ENCODE data around the gene NPR3.

DNA sequence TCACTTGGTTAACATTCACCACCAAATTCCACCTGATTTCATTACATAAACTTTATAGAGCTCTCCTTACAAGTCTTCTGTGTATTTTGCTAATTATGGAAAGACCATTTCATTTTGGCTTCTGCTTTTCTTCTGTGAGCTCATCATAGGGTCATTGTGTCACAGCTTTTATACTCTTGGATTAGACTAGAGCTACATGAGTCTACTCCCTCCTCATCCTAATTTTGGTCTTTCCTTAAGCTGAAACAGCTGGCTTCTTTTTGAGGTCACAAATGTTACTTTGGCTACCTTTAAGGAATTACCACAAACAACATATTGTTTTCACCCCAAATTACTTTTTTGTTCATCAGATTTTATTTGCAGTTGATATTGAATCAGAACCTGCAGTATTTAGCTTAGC lies 103.0 kb downstream of the NPR3 start:
- TF ChIP-seq, protein P1, sequence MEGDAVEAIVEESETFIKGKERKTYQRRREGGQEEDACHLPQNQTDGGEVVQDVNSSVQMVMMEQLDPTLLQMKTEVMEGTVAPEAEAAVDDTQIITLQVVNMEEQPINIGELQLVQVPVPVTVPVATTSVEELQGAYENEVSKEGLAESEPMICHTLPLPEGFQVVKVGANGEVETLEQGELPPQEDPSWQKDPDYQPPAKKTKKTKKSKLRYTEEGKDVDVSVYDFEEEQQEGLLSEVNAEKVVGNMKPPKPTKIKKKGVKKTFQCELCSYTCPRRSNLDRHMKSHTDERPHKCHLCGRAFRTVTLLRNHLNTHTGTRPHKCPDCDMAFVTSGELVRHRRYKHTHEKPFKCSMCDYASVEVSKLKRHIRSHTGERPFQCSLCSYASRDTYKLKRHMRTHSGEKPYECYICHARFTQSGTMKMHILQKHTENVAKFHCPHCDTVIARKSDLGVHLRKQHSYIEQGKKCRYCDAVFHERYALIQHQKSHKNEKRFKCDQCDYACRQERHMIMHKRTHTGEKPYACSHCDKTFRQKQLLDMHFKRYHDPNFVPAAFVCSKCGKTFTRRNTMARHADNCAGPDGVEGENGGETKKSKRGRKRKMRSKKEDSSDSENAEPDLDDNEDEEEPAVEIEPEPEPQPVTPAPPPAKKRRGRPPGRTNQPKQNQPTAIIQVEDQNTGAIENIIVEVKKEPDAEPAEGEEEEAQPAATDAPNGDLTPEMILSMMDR (conservative IDR thresholded peaks at IDR 0.05) = no peak
- no peak for TF ChIP-seq ZFX (IDR thresholded peaks at IDR 0.05)

Measured in C4-2B (cell line).